Neural cell (in vitro differentiated cells): ENCODE measurements around the gene DNAH3.

ENCODE experiments used
- EP300 ChIP-seq: fragments of 450-650 bp; conservative IDR thresholded peaks from 2 replicates; pipeline ENCODE4 v1.6.1; 2014; ENCODE audit warnings: antibody characterized with exemption, mild to moderate bottlenecking, moderate library complexity; ENCODE audit not compliant: poor library complexity, severe bottlenecking
- EZH2 ChIP-seq: fragments of 200-600, 300-800 bp; shearing (Covaris generic), sonication (generic); IDR thresholded peaks from 2 replicates; pipeline ENCODE4 v1.6.1; 2014; ENCODE audit warnings: antibody characterized with exemption, low read length, borderline replicate concordance, mild to moderate bottlenecking; ENCODE audit not compliant: insufficient read depth, poor library complexity, severe bottlenecking
- MXI1 ChIP-seq: fragments of 450-650 bp; conservative IDR thresholded peaks from 2 replicates; pipeline ENCODE4 v1.6.1; 2014; ENCODE audit warnings: antibody characterized with exemption, mild to moderate bottlenecking; ENCODE audit not compliant: poor library complexity, severe bottlenecking
- POLR2AphosphoS5 ChIP-seq: IDR thresholded peaks from 2 replicates; pipeline ENCODE4 v1.6.1; 2012
- RAD21 ChIP-seq: fragments of 450-650 bp; conservative IDR thresholded peaks from 2 replicates; pipeline ENCODE4 v1.6.1; 2014; ENCODE audit warnings: antibody characterized with exemption, mild to moderate bottlenecking, moderate library complexity
- SMC3 ChIP-seq: fragments of 450-650 bp; conservative IDR thresholded peaks from 2 replicates; pipeline ENCODE4 v1.6.1; 2014; ENCODE audit warnings: antibody characterized with exemption, mild to moderate bottlenecking, moderate library complexity; ENCODE audit not compliant: poor library complexity
- TAF1 ChIP-seq: IDR thresholded peaks from 2 replicates; pipeline ENCODE4 v1.6.1; 2012; ENCODE audit warnings: low read depth
- TF ChIP-seq, protein P1 (sequence below): fragments of 450-650 bp; IDR thresholded peaks from 2 replicates; pipeline ENCODE4 v1.5.1; 2014; ENCODE audit warnings: antibody characterized with exemption, mild to moderate bottlenecking, moderate library complexity; ENCODE audit not compliant: poor library complexity, severe bottlenecking

- TF ChIP-seq RAD21 (no peak), MXI1 (no peak), EP300 (no peak), POLR2AphosphoS5 (no peak), EZH2 (no peak), TAF1 (no peak), SMC3 (no peak)
- TF ChIP-seq, protein P1, sequence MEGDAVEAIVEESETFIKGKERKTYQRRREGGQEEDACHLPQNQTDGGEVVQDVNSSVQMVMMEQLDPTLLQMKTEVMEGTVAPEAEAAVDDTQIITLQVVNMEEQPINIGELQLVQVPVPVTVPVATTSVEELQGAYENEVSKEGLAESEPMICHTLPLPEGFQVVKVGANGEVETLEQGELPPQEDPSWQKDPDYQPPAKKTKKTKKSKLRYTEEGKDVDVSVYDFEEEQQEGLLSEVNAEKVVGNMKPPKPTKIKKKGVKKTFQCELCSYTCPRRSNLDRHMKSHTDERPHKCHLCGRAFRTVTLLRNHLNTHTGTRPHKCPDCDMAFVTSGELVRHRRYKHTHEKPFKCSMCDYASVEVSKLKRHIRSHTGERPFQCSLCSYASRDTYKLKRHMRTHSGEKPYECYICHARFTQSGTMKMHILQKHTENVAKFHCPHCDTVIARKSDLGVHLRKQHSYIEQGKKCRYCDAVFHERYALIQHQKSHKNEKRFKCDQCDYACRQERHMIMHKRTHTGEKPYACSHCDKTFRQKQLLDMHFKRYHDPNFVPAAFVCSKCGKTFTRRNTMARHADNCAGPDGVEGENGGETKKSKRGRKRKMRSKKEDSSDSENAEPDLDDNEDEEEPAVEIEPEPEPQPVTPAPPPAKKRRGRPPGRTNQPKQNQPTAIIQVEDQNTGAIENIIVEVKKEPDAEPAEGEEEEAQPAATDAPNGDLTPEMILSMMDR, result no peak
Observed at GRCh38 chr16:21069986-21070385, 80.7 kb downstream of the DNAH3 start.
